ENCODE measurements around the gene COL3A1. TPM values are rescaled to one million over a fixed set of nuclear protein-coding genes. Genes with fewer than 3 reads are reported as not detected.

Gene COL3A1
- total RNA-seq, 1 donor: 1,653 TPM

GRCh38 chr2:188970211-188970610 is 4.0 kb upstream of the COL3A1 start:
- TF ChIP-seq, protein P1, sequence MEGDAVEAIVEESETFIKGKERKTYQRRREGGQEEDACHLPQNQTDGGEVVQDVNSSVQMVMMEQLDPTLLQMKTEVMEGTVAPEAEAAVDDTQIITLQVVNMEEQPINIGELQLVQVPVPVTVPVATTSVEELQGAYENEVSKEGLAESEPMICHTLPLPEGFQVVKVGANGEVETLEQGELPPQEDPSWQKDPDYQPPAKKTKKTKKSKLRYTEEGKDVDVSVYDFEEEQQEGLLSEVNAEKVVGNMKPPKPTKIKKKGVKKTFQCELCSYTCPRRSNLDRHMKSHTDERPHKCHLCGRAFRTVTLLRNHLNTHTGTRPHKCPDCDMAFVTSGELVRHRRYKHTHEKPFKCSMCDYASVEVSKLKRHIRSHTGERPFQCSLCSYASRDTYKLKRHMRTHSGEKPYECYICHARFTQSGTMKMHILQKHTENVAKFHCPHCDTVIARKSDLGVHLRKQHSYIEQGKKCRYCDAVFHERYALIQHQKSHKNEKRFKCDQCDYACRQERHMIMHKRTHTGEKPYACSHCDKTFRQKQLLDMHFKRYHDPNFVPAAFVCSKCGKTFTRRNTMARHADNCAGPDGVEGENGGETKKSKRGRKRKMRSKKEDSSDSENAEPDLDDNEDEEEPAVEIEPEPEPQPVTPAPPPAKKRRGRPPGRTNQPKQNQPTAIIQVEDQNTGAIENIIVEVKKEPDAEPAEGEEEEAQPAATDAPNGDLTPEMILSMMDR (IDR thresholded peaks at IDR 0.05; ENCODE audit: insufficient read depth, low read length): no peak
- no peak overlapping the region for H3K4me3 ChIP-seq (ENCODE audit: low read depth, low read length)
- DNase-seq (ENCODE audit: low read depth): peak; percentile 57

- TF ChIP-seq, protein P1 (IDR thresholded peaks at IDR 0.05; ENCODE audit: insufficient read depth, low read length): no peak
- no peak overlapping the region for H3K4me3 ChIP-seq (ENCODE audit: low read depth, low read length)
- peak; percentile 65 for DNase-seq (ENCODE audit: low read depth)
Measured at GRCh38 chr2:188971432-188971861, 2.7 kb upstream of the COL3A1 start.

- H3K4me3 ChIP-seq (ENCODE audit: low read depth, low read length): peak overlapping the region; percentile 86
- peak; percentile 59 for DNase-seq (ENCODE audit: low read depth)
- TF ChIP-seq, protein P1 (IDR thresholded peaks at IDR 0.05; ENCODE audit: insufficient read depth, low read length): no peak
Measured at GRCh38 chr2:188973641-188974040, 532 bp upstream of the COL3A1 start.

- peak; percentile 98 for DNase-seq (ENCODE audit: low read depth)
- TF ChIP-seq, protein P1 (IDR thresholded peaks at IDR 0.05; ENCODE audit: insufficient read depth, low read length): no peak
Measured at GRCh38 chr2:188975497-188976102, 1.4 kb downstream of the COL3A1 start.

GRCh38 chr2:188976545-188977268 is 2.5 kb downstream of the COL3A1 start:
- DNase-seq (ENCODE audit: low read depth): peak; percentile 86
- TF ChIP-seq, protein P1 (IDR thresholded peaks at IDR 0.05; ENCODE audit: insufficient read depth, low read length): peak; percentile 49
- H3K4me3 ChIP-seq (ENCODE audit: low read depth, low read length): peak overlapping the region; percentile 86

More at GRCh38 chr2:188975497-188976102, 1.4 kb downstream of the COL3A1 start:
- peak overlapping the region; percentile 86 for H3K4me3 ChIP-seq (ENCODE audit: low read depth, low read length)

DNA sequence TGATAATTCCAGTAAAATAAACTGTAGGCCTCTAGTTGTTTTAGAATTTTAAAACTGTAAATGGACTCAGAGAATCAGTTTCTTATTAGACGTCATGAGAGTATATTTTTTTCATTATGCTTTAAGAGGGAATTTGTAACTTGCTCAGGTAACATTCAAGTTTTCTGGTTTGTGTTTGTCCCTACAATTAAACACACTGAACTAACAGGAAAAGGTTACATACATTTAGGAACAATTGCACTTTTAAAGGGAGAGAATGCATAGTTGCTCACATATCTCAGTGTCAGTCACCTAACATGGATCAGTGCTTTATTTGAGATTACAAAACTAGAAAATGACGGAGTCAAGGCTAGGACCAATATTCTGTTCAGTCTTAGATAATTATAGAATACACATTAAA is 3.1 kb downstream of the COL3A1 start:
- H3K4me3 ChIP-seq (ENCODE audit: low read depth, low read length): peak overlapping the region; percentile 86
- TF ChIP-seq, protein P1 (IDR thresholded peaks at IDR 0.05; ENCODE audit: insufficient read depth, low read length): no peak
- peak; percentile 33 for DNase-seq (ENCODE audit: low read depth)

All from fibroblast of the aortic adventitia (primary cell).